HG03280 (cell line): ENCODE results near the gene HOXC9.
"Not testable (repeated sequence)": the region's sequence is repeated elsewhere in the genome, so short reads cannot be mapped to it uniquely, and the experiment has no call there.

ENCODE experiments used
- ATAC-seq: cut with Tn5 transposase; IDR thresholded peaks from one replicate; pipeline ENCODE4 v1.9.1; 2021; ENCODE audit warnings: mild to moderate bottlenecking, moderate library complexity; ENCODE audit not compliant: unreplicated experiment

Gene HOXC9

GRCh38 chr12:54036620-54037359 is 36.8 kb downstream of the HOXC9 start:
- no peak for ATAC-seq

GRCh38 chr12:54037360-54038283 is 37.7 kb downstream of the HOXC9 start:
- ATAC-seq: no peak

- no peak for ATAC-seq
These were observed 38.4 kb downstream of the HOXC9 start for GRCh38 chr12:54038284-54038870.

- no peak for ATAC-seq
These were observed 39.0 kb downstream of the HOXC9 start for GRCh38 chr12:54038871-54039414.

GRCh38 chr12:54039417-54040147 is 39.6 kb downstream of the HOXC9 start:
- no peak for ATAC-seq

GRCh38 chr12:54040148-54040494 is 40.2 kb downstream of the HOXC9 start:
- no peak for ATAC-seq

GRCh38 chr12:54040648-54041047 is 40.7 kb downstream of the HOXC9 start:
- ATAC-seq: no peak

- ATAC-seq: no peak
These were observed 41.2 kb downstream of the HOXC9 start for GRCh38 chr12:54041097-54041690.

- not testable (repeated sequence) for ATAC-seq
These were observed 42.1 kb downstream of the HOXC9 start for GRCh38 chr12:54042033-54042432.

GRCh38 chr12:54042970-54043853 is 43.3 kb downstream of the HOXC9 start:
- ATAC-seq: no peak

GRCh38 chr12:54044425-54045103 is 44.6 kb downstream of the HOXC9 start:
- ATAC-seq: no peak

- ATAC-seq: no peak
These were observed 45.4 kb downstream of the HOXC9 start for GRCh38 chr12:54045401-54045800.

- no peak for ATAC-seq
These were observed 46.0 kb downstream of the HOXC9 start for GRCh38 chr12:54045868-54046521.

GRCh38 chr12:54046809-54047159 is 46.8 kb downstream of the HOXC9 start:
- no peak for ATAC-seq

- ATAC-seq: no peak
These were observed 47.4 kb downstream of the HOXC9 start for GRCh38 chr12:54047160-54047963.

GRCh38 chr12:54047964-54048303 is 48.0 kb downstream of the HOXC9 start:
- no peak for ATAC-seq

- no peak for ATAC-seq
These were observed 48.6 kb downstream of the HOXC9 start for GRCh38 chr12:54048406-54049093.
